IMR-90 (cell line): ENCODE data around the gene RHOU. TPM values are rescaled to one million over a fixed set of nuclear protein-coding genes. Genes with fewer than 3 reads are reported as not detected.

Source experiments
- ATAC-seq: fragments of 200-7000 bp; cut with Tn5 transposase; 2 replicates; pipeline ENCODE4 v1.9.1; 2020; ENCODE audit warnings: low read depth, mild to moderate bottlenecking, moderate library complexity
- BruUV-seq: library from RNA; stranded (reverse); fragments of 400-500 nt; replicated peaks from 2 replicates; lab custom pipeline; 2021; lab: Mats Ljungman, UMichigan
- CTCF ChIA-PET: fragments of 300-600 bp; formaldehyde crosslinking; extraction: SDS; loops from one replicate; lab custom pipeline; 2021; ENCODE audit warnings: antibody characterized with exemption; lab: Yijun Ruan, JAX
- POLR2A ChIA-PET: fragments of 300-600 bp; sonication (Branson Sonifier 250); formaldehyde crosslinking; loops from one replicate; lab custom pipeline; 2022; ENCODE audit warnings: antibody characterized with exemption; ENCODE audit not compliant: unreplicated experiment; lab: Charles Lee
- DNase-seq: peaks from one replicate; pipeline ENCODE4 v3.0.0; 2013
- H2AFZ ChIP-seq: replicated peaks from 2 replicates; pipeline ENCODE3; 2013; ENCODE audit warnings: low read length, mild to moderate bottlenecking; ENCODE audit not compliant: poor library complexity
- H2AK5ac ChIP-seq: 2 replicates; pipeline ENCODE4 v1.6.1; 2013; ENCODE audit warnings: low read depth, low read length, inconsistent platforms
- H2AK9ac ChIP-seq: replicated peaks from 2 replicates; pipeline ENCODE3; 2013; ENCODE audit warnings: mild to moderate bottlenecking, low read depth, low read length, moderate library complexity; ENCODE audit not compliant: poor library complexity
- H2BK120ac ChIP-seq: 2 replicates; pipeline ENCODE4 v1.6.1; 2013; ENCODE audit warnings: low read depth, low read length, inconsistent platforms
- H2BK15ac ChIP-seq: 3 replicates; pipeline ENCODE4 v1.6.1; 2013; ENCODE audit warnings: low read depth, low read length, inconsistent platforms
- H2BK20ac ChIP-seq: 2 replicates; pipeline ENCODE4 v1.6.1; 2013; ENCODE audit warnings: low read depth, mild to moderate bottlenecking, inconsistent platforms, low read length, moderate library complexity
- H2BK5ac ChIP-seq: 2 replicates; pipeline ENCODE4 v1.6.1; 2013; ENCODE audit warnings: mild to moderate bottlenecking, low read depth, low read length, inconsistent platforms; ENCODE audit not compliant: poor library complexity, severe bottlenecking
- H3K14ac ChIP-seq: replicated peaks from 2 replicates; pipeline ENCODE4 v1.6.1; 2013; ENCODE audit warnings: low read depth, low read length, inconsistent platforms
- H3K18ac ChIP-seq: 2 replicates; pipeline ENCODE4 v1.6.1; 2013; ENCODE audit warnings: low read depth, low read length, control low read depth
- H3K23ac ChIP-seq: 2 replicates; pipeline ENCODE4 v1.6.1; 2013; ENCODE audit warnings: low read depth, low read length, inconsistent platforms
- H3K27ac ChIP-seq: 2 replicates; pipeline ENCODE4 v1.5.1; 2013; ENCODE audit warnings: mild to moderate bottlenecking, control low read depth, low read length; ENCODE audit not compliant: insufficient read depth
- H3K27me3 ChIP-seq: 2 replicates; pipeline ENCODE4 v1.6.1; 2013; ENCODE audit warnings: low read length; ENCODE audit not compliant: control insufficient read depth, insufficient read depth
- H3K36me3 ChIP-seq: 2 replicates; pipeline ENCODE4 v1.6.1; 2013; ENCODE audit warnings: low read length, mixed read lengths; ENCODE audit not compliant: control insufficient read depth, insufficient read depth
- H3K4ac ChIP-seq: 2 replicates; pipeline ENCODE4 v1.6.1; 2013; ENCODE audit warnings: low read depth, low read length, inconsistent platforms
- H3K4me1 ChIP-seq: 2 replicates; pipeline ENCODE4 v1.6.1; 2013; ENCODE audit warnings: low read length, mixed read lengths; ENCODE audit not compliant: control insufficient read depth, insufficient read depth
- H3K4me2 ChIP-seq: 2 replicates; pipeline ENCODE4 v1.6.1; 2013; ENCODE audit warnings: low read depth, mild to moderate bottlenecking, control low read depth, low read length, moderate library complexity
- H3K4me3 ChIP-seq: 2 replicates; pipeline ENCODE4 v1.5.1; 2013; ENCODE audit warnings: low read depth, mild to moderate bottlenecking, control low read depth, low read length, moderate library complexity; ENCODE audit not compliant: insufficient read depth
- H3K56ac ChIP-seq: 2 replicates; pipeline ENCODE4 v1.6.1; 2013; ENCODE audit warnings: low read length, inconsistent platforms; ENCODE audit not compliant: insufficient read depth; ENCODE audit errors: extremely low read depth
- H3K79me1 ChIP-seq, 2 experiments: 2 replicates each; pipeline ENCODE4 v1.6.1; 2013; ENCODE audit warnings: low read length in 2 of 2, inconsistent platforms in 1 of 2, low read depth in 1 of 2
- H3K9ac ChIP-seq: 2 replicates; pipeline ENCODE4 v1.6.1; 2013; ENCODE audit warnings: low read depth, low read length, control low read depth
- H3K9me1 ChIP-seq: 2 replicates; pipeline ENCODE4 v1.6.1; 2013; ENCODE audit warnings: low read length, inconsistent platforms; ENCODE audit not compliant: insufficient read depth
- H3K9me3 ChIP-seq: 2 replicates; pipeline ENCODE4 v1.6.1; 2013; ENCODE audit warnings: low read length; ENCODE audit not compliant: control insufficient read depth, insufficient read depth
- H4K20me1 ChIP-seq: 2 replicates; pipeline ENCODE4 v1.6.1; 2013; ENCODE audit warnings: low read length, inconsistent platforms; ENCODE audit not compliant: insufficient read depth
- H4K5ac ChIP-seq: 2 replicates; pipeline ENCODE4 v1.6.1; 2013; ENCODE audit warnings: mild to moderate bottlenecking, low read depth, low read length, control low read depth
- H4K8ac ChIP-seq, 2 experiments: 2 replicates each; pipeline ENCODE4 v1.6.1; 2013; ENCODE audit warnings: low read depth in 2 of 2, low read length in 2 of 2, control low read depth in 1 of 2, inconsistent platforms in 1 of 2
- H4K91ac ChIP-seq: 2 replicates; pipeline ENCODE4 v1.6.1; 2013; ENCODE audit warnings: low read depth, low read length, inconsistent platforms; ENCODE audit not compliant: insufficient read depth
- CEBPB ChIP-seq: IDR thresholded peaks from 2 replicates; pipeline ENCODE4 v1.6.1; 2012; ENCODE audit warnings: low read depth, low read length, improper control_type of control experiment
- CHD1 ChIP-seq: IDR thresholded peaks from 2 replicates; pipeline ENCODE4 v1.6.1; 2012; ENCODE audit warnings: low read depth, low read length, improper control_type of control experiment
- CTCF ChIP-seq: conservative IDR thresholded peaks from 2 replicates; pipeline ENCODE4 v1.5.1; 2012; ENCODE audit warnings: mild to moderate bottlenecking, low read depth, low read length, improper control_type of control experiment
- ELK1 ChIP-seq: fragments of 150-350 bp; IDR thresholded peaks from 2 replicates; pipeline ENCODE4 v1.6.1; 2016; ENCODE audit warnings: low read depth, mild to moderate bottlenecking, low read length, moderate library complexity, borderline replicate concordance
- FOS ChIP-seq: fragments of 150-350 bp; IDR thresholded peaks from 2 replicates; pipeline ENCODE4 v1.6.1; 2016; ENCODE audit warnings: low read depth, low read length
- MAFK ChIP-seq: IDR thresholded peaks from 2 replicates; pipeline ENCODE4 v1.6.1; 2012; ENCODE audit warnings: low read depth, low read length, improper control_type of control experiment
- MAZ ChIP-seq: IDR thresholded peaks from 2 replicates; pipeline ENCODE4 v1.6.1; 2012; ENCODE audit warnings: low read depth, mild to moderate bottlenecking, low read length, improper control_type of control experiment, moderate library complexity, borderline replicate concordance
- MXI1 ChIP-seq: IDR thresholded peaks from 2 replicates; pipeline ENCODE4 v1.6.1; 2012; ENCODE audit warnings: low read depth, mild to moderate bottlenecking, low read length, moderate library complexity, borderline replicate concordance
- NFE2L2 ChIP-seq: fragments of 150-350 bp; IDR thresholded peaks from 2 replicates; pipeline ENCODE4 v1.6.1; 2016; ENCODE audit warnings: low read depth, mild to moderate bottlenecking, low read length
- POLR2A ChIP-seq: IDR thresholded peaks from 2 replicates; pipeline ENCODE4 v1.6.1; 2012; ENCODE audit warnings: mild to moderate bottlenecking, low read depth, low read length
- RCOR1 ChIP-seq: IDR thresholded peaks from 2 replicates; pipeline ENCODE4 v1.6.1; 2012; ENCODE audit warnings: mild to moderate bottlenecking, low read length, improper control_type of control experiment; ENCODE audit not compliant: insufficient replicate concordance
- WGBS, 2 experiments: methylation state at CpG; one replicate each; pipeline versions ENCODE4 v1.1.5 to v1.1.7; 2013; ENCODE audit warnings: missing lambda C conversion rate in 2 of 2; ENCODE audit not compliant: insufficient read length in 1 of 2; ENCODE audit errors: extremely low coverage in 2 of 2; 5-methylcytosine and 5-hydroxymethylcytosine counted together
- dilution Hi-C: fragments of 300-500 bp; cut with HindIII; formaldehyde crosslinking; loops from one replicate; pipeline ENCODE4 v1.14.3; 2018; ENCODE audit warnings: low sequenced_read_pairs; ENCODE audit not compliant: unreplicated experiment
- in situ Hi-C: fragments of 300-500 bp; cut with MboI; formaldehyde crosslinking; loops from 3 replicates; pipeline ENCODE4 v1.14.3; 2019; ENCODE audit warnings: low sequenced_read_pairs, inconsistent platforms, mixed read lengths
- intact Hi-C: fragments of 100-400 bp; cut with micrococcal nuclease; formaldehyde crosslinking; loops from 2 replicates; pipeline ENCODE4 v1.10.0; 2022
- polyA plus RNA-seq, 3 experiments: library from polyadenylated mRNA; depleted of rRNA; stranded (reverse); fragments of >200 nt; gene quantifications; 2 replicates each; pipeline ENCODE4 v1.2.3, GENCODE V29; 2012; ENCODE audit warnings: low replicate concordance in 1 of 3
- total RNA-seq: library from RNA; depleted of rRNA; stranded (reverse); fragments of >200 nt; gene quantifications from 2 replicates; pipeline ENCODE4 v1.2.3, GENCODE V29; 2012

The RHOU gene
- total and polyA plus RNA-seq, 2 of the 4 experiments (the other 2 are of a cell fraction) = 0.44 to 0.72 TPM

- no peak overlapping the region for H3K23ac ChIP-seq
These were observed 37.4 kb downstream of the RHOU start for GRCh38 chr1:228772516-228773212.

More at GRCh38 chr1:228772516-228773212, 37.4 kb downstream of the RHOU start:
- no peak overlapping the region for H2AFZ ChIP-seq
- DNase-seq (no peak), ATAC-seq (no peak)
- peaks cover 4% of the 10 kb centered on the region; the same call in 1 of the 2 replicates for H3K27me3 ChIP-seq
- no peak overlapping the region for H3K56ac ChIP-seq
- no peak overlapping the region for H3K4me2 ChIP-seq
- dilution Hi-C loops (no loop called here), intact Hi-C loops (no loop called here), in situ Hi-C loops (no loop called here)
- H3K9me3 ChIP-seq = no peaks in the 10 kb centered on the region
- no peaks in the 10 kb centered on the region for H3K4me1 ChIP-seq
- no peaks in the 10 kb centered on the region for H4K20me1 ChIP-seq
- TF ChIP-seq NFE2L2 (no peak), CEBPB (no peak), MAFK (no peak), RCOR1 (no peak), FOS (no peak), CHD1 (no peak), MAZ (no peak), ELK1 (no peak), CTCF (no peak), MXI1 (no peak), POLR2A (no peak)
- H3K14ac ChIP-seq = no peak overlapping the region
- no peak overlapping the region for H3K27ac ChIP-seq
- no peak overlapping the region for H2AK5ac ChIP-seq
- no peak overlapping the region for H3K4ac ChIP-seq
- H3K36me3 ChIP-seq = no peaks in the 10 kb centered on the region
- ChIA-PET POLR2A (no interaction called here), CTCF (interaction anchor here (0.6 kb wide), 1 partner anchor 711 kb away, joined by 4 read pairs; no protein-coding TSS in a partner anchor)
- H2BK120ac ChIP-seq = no peak overlapping the region
- no peak overlapping the region for H3K4me3 ChIP-seq
- no peak overlapping the region for H4K5ac ChIP-seq
- no TSS peak for BruUV-seq
- no peak overlapping the region for H2BK5ac ChIP-seq
- peak overlapping the region; percentile 15 for H2AK9ac ChIP-seq
- no peaks in the 10 kb centered on the region for H3K79me1 ChIP-seq
- no peaks in the 10 kb centered on the region for H3K9me1 ChIP-seq
- no peak overlapping the region for H4K91ac ChIP-seq
- no peak overlapping the region for H3K9ac ChIP-seq
- H3K18ac ChIP-seq = no peak overlapping the region
- no CpG with 5 or more reads among the region's 4 CpGs for WGBS, 2 experiments
- no peak overlapping the region for H2BK15ac ChIP-seq
- no peak overlapping the region for H4K8ac ChIP-seq
- no peak overlapping the region for H2BK20ac ChIP-seq
